HG03196 (cell line): Measurements from ENCODE around the gene ARHGEF38.
"Not testable (repeated sequence)": the region's sequence is repeated elsewhere in the genome, so short reads cannot be mapped to it uniquely, and the experiment has no call there.

ENCODE experiments used
- ATAC-seq: cut with Tn5 transposase; IDR thresholded peaks from one replicate; pipeline ENCODE4 v1.9.1; 2021; ENCODE audit not compliant: unreplicated experiment

Gene ARHGEF38

DNA sequence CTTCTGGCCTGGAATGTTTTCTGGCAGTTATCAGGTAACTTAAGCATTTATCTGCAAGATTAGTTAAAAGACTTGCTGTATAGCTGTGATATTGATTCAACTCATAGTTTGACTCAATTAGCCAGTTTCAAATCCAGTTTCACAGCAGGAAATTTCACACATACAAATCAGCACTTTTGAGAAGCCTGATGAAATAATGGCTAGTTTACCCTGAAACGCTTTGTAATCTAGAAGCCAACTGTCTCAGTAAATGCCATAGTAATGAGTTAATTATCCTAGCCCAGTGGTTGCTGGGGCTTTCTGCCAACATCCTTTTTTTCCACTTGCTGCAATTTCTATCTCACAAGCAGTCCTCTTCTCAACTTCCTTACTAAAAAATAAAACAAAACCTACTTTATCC lies 53.1 kb downstream of the ARHGEF38 start:
- no peak for ATAC-seq

DNA sequence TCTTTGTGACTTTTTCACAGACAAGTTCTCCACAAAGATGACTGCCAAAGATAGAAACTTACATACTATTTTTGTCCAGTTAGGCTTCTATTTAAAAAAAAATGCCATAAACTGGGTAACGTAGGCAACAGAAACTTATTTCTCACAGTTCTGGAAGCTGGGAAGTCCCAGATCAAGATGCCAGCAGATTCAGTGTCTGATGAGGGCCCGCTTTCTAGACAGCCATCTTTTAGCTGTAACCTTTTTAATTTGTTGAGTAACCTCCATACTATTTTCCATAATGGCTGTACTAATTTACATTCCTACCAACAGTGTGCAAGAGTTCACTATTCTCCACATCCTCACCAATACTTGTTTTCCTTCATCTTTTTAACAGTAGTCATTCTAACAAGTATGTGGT lies 55.5 kb downstream of the ARHGEF38 start:
- no peak for ATAC-seq

DNA sequence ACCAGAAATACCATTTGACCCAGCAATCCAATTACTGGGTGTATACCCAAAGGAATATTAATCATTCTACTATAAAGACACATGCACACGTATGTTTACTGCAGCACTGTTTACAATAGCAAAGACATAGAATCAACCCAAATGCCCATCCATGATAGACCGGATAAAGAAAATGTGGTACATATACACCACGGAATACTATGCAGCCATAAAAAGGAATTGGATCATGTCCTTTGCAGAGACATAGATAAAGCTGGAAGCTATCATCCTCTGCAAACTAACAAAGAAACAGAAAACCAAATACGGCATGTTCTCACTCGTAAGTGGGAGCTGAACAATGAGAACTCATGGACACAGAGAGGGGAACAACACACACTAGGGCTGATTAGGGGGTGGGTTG lies 57.4 kb downstream of the ARHGEF38 start:
- not testable (repeated sequence) for ATAC-seq

DNA sequence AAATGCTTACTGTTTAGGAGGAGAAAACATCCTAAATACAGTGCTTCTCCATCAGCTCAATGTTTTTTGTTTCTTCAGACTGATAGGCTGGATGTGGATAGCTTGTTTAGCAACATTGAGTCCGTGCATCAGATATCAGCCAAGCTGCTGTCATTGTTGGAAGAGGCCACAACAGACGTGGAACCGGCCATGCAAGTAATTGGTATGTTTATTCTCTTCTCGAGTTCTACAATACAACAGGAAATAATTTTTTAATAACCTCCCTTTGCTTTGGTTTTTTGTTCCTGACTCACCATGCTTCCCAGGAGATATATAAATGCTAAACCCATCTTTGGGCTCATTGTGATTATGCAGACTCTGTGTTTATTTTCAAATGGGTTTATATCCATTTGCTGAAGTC lies 60.9 kb downstream of the ARHGEF38 start:
- no peak for ATAC-seq

DNA sequence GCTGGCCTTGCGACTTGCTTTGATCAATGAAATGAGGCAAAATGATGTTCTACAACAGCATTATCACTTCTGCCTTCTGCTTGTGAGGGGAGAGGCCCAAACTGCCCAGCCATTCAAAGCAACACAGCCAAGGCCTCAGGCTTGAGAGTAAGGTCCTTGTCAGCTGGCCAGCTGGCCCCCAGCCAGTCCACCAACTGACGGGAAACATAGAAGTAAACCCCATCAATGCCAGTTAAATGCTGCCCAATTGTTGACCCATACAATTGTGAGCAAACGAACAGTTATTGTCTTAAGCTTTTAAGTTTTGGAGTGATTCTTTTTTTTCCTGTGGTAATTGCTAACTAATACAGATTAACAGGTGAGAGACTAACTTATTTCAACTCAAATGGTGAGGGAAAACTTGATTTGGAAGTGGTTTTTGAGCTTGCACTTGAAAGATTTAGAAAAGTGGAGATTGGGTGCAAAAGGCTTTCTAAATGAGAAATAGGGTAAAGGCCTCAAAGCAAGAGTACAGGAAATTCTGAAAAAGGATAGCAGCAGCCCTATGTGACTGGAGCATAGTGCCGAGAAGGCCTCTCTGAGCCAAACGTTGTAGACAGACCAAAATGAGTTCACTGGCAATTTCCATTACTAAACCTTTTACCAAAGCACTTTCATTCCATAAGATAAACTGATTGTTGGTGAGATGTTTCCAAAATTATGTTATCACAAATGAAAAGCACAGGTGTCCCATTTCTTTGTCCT lies 66.9 kb downstream of the ARHGEF38 start:
- ATAC-seq = no peak

DNA sequence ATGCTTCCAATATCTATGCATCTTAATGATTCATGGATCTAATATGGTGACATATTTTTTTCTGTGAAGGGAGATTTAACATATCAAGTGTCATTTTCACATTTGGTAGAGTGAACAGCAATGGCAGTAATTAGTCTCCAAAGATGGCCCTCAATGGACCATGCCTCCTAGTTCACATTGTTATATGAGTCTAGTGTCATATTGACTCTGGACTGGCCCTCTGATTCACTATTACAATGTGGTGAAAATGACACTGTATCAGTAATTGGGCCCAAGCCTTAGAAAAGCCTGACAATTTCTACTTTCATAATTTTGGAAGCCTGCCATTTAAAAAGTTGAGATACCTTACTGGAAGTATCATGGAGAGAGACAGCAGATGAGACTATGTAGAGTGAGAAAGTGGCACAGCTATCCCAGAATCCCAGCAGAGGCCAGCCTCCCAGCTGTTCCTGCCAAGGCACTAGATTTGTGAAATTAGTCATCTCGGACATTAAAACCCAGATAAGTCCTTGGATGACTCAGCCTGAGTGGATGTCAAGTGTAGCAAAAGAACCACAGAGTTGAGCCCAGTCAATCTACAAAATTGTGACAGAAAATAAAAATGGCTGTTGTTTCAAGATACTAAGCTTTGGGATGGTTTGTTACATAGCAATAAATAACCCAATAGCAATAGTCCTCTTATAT lies 68.4 kb downstream of the ARHGEF38 start:
- ATAC-seq = no peak

DNA sequence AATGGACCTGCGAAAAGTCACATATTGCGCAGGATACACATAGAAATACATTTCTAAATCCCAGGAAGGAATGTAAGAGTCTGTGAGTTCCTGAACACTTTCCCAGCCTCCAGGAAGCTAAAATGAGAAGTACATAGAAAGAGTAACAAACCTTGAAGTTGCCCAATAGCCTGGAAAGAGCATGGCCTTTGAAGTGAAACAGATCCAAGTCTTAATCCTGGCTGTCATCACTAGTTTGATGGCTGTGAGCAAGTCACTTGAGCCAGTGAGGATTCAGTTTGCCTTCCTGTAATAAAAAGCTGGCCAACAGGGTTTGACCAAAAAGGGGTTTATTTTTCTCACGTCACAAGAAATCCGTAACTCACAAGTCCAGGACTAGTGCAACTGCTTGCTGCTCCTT lies 69.8 kb downstream of the ARHGEF38 start:
- ATAC-seq = no peak

DNA sequence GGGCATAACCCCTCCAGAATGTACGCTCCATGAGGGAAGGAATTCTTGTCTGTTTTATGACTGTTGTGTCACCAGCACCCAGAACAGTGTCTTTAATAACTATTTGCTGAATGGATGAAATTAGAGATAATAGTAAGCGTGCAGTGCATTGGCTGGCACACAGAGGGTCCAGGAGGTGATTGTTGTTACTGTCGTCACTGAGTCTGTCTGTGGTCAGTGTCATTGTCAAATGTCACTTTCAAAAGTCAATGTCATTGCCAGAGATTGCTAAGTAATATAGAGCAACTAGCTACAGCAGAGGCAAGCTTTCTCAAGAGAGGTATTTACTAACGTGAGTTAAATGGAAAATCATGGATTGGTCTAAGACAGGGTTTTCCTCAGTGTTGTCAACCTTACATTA lies 70.7 kb downstream of the ARHGEF38 start:
- no peak for ATAC-seq

DNA sequence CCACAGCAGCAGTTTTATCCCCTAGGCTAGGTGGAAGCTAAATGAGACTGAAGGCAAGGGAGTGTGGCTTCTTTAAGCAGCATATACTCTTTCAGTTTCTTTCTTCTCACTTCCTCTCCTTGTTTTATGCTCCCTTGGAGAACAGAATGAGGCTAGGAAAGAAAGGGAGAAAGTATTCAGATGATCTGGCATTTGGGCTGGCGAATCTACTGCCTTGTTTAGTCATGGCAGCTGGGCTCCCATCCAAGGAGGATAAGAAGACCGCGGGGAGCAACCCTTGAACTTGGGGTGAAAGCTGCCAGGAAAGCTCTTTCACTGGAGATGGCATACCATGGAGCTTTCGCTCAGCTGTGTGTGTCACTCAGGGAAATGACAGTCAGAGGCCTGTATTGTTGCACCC lies 72.1 kb downstream of the ARHGEF38 start:
- ATAC-seq = peak; percentile 54

DNA sequence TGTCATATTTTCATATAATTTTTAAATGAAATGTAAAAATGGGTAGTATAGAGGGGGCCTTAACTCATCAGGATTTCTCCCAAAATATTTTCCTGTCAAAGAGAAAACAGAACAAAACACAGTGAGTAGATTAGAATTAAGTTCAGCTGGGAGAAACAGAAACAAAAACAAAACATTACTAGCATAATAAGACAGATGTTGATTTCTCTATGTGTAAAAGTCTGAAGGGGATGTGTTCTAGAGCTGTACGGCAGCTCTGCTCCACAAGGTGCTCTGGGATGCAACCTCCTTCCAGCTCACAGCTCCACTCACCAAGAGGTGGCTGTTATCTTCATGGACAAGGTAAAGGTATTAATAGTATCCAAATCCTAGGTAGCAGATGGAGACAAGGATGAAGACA lies 72.8 kb downstream of the ARHGEF38 start:
- no peak for ATAC-seq

DNA sequence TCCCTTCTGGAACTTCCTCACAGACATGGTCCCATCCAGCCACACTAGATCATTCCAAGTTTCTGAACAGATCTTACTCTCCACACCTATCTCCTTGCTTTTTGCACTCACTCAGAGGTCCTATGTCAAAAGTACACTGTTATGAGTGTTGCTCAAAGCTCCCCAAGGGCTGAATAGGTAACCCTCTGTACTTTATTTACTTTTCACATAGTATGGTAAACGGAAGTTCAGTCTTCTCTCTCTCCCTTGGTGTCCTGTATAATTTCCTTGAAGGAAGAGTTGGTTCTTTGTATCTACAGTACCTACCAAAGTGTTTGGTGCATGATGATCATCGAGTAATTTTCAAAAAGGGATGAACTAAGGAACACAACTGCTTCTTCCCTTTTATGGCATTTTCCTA lies 74.4 kb downstream of the ARHGEF38 start:
- no peak for ATAC-seq

DNA sequence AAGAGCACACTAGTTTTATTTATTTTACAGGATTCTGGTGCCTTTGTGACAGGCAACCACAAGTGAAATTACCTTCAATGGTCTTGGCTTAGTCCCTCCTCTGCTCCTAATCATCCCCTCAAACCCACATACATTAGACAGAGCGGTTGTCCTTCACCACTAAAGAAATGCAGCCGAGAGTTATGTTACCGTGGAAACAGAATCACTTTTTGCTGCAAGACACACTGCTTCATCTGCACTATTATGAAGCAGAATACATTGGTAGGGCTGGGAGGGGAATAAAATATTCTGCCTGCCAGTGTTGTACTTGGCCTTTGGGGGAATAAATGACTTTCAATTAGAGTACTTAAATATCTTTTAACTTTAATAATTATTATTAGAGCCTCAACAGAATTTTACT lies 75.2 kb downstream of the ARHGEF38 start:
- ATAC-seq = no peak

DNA sequence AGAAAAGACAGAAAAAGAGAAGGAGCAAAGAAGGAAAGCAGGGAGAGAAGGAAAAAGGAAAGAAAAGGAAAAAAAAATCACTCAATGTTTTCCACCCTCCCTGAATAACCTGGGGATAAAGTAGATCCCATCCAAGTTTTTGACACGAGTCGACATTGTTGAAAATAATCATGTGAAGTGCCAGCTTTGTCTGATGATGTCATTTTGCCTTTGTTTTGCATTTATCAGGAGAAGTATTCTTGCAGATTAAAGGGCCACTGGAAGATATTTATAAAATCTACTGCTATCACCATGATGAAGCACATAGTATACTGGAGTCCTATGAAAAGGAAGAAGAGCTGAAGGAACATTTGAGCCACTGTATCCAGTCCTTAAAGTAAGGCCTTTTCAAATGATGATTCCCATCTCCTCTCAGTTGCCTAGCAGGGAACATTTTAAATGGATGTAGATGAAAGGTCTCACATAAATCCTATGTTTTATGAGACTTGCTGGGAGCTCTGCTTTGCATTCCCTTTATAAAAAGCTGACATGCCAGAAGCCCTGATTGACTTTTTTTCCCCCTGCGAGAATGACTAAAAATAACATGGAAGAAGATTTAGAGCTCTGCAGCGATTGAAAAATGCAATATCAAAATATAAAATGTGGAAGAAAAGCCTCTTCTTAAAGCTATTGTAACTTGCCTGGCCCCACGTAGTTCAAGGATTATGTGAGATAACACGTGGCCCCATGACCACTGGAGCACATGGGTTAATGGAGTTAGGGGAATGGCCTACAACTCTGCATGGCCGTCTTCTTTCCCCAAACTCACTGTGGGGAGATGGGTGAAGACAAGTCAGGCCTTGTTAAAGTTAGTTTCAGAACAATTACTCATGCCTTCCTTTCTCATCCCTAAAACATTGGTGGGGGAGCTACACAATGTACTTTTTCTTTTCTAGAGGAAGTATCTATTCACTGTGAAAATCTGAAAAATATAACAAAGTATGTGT lies 78.5 kb downstream of the ARHGEF38 start:
- ATAC-seq = no peak

DNA sequence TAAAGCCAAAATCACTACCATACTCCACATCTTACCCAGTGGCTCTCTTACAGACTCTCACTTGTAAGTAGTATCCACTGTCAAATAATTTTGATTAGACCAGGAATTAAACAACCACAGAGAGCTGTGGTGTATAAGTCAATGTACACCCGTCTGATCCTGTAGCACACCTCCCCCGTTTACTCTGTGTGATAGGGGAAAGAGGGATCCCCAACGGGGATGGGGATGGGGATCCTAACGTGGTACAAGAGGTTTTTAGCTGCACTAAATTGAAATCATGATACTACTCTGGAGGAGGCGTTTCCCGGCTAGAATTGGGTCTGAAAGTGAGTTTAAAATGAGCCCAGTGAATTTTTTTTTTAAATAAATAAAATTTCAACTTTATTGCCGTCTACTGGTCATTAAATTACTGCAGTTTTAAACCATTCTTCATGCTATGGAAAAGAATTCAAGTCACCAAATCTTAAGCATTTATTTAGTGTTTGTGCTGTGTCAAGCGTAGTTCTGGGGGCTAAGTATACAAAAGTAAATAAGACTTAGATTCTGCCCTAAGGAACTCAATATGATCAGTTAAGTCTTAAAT lies 79.5 kb downstream of the ARHGEF38 start:
- no peak for ATAC-seq

DNA sequence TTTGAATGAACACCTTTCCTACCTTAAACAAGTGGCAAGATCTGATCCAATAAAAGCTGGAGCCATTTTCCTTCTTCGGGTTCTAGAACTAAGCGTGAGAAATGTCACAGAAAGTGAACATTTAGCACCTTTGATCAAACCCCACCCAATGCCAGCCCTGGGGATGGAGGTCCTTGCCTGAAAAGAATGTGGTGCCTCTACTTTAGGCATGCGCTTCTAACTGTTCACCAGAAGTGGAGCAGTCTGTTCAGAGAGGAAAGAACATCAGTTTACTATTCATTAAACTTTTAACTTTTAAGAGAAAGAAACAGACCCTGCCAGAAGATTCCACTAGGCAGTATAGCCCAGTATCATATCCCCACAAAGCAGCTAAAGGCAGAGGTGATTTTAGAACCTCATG lies 80.2 kb downstream of the ARHGEF38 start:
- ATAC-seq = no peak

DNA sequence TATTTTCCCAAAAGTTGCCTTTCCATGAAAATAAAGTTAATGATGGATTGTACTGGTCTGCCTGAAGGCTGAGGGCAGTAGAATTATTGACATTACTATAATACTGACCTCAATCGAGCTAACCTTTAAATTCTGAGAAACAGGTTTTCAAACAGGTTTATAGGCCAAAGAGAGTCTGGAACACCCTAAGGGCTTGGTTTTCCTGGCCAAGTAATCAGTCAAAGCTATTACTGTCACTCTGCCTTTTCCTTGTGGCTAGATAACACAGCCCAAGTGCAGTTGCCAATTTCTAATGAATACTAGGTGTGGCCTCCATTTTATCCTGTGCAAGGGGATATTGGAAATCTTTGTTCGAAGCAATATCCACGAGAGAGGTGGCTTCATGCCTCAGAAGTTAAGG lies 80.8 kb downstream of the ARHGEF38 start:
- no peak for ATAC-seq

DNA sequence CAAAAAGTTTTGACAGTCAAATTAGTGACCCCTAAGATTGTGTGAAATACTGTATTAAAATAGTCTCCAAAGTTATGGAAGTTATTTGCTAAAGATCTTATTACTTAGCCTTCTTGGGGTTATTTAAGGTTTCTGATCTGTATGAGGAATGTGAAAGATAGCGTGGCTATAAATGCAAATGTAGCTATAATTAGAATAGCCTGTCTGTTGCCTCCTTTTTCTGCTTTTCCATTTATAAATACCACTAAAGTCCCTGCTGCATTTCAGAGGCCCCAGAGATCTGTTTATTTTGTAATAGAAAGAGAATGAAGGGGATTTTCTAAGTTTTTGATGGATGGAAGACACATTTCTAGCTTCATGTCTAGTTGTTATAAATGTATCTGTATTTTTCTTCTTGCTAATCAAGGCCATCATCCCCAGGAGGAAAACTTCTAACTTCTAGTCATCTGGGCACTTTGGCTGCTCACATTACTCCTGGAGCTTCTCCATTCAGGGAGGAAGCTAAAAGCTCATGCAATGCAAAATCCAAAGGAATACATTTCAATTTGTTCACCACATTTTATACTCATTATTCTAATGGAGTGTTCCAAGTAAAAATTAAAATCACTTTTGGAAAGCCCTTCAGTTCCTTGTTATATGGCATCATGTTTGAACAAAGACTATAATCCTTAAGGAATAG lies 82.1 kb downstream of the ARHGEF38 start:
- no peak for ATAC-seq

DNA sequence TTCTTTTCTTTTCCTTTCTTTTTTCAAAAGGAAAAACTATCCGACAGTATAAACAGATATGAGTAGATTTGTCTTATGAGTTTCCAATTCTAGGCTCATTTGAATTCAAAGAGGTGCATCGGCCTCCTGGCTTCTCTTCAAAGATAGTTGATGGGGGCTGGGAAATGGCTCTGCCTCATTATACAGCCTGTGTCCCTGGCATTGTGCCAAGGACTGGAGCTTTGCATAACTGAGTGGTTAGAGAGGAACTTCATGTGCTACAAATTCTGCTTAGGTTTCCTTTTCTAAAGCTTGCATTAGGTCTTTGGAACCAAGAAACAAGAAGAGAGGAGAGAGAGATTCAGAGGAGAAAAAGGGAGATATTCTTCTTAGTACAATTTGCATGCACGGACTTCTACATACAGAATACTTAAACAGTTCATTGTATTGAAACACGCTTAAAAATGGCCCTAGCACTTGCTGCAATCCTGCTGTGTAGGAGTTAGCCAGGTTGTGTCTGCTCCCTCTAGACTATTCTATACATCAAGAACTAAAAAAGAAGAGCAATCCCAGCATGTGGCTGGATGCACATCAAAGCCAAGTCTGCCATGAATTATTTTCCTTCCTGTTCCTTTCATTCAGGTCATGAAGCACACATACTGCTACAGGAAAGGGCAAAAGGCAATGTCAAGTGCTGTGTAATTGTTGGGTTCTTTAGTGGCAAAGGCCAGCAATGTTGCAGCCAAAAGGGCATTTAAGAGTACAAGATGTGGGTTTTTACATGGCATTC lies 85.2 kb downstream of the ARHGEF38 start:
- ATAC-seq = peak; percentile 77

DNA sequence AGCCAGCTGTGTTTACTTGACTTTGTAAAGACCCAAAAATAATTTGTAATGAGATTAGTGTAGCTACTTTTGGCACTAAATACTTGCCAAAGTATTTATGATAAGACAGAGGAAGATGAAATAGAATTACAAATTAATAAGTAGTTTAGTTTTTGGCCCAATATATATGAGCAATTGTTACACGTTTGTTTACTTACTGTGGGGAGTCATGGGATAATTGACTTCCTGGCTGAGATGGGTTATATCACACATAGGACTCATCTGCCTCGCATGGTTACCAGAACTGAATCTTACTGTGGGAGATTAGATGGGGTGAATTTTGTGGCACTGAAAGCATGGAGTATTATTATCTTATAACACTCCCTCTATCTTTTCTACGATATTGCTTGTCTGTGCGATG lies 89.4 kb downstream of the ARHGEF38 start:
- ATAC-seq = no peak

DNA sequence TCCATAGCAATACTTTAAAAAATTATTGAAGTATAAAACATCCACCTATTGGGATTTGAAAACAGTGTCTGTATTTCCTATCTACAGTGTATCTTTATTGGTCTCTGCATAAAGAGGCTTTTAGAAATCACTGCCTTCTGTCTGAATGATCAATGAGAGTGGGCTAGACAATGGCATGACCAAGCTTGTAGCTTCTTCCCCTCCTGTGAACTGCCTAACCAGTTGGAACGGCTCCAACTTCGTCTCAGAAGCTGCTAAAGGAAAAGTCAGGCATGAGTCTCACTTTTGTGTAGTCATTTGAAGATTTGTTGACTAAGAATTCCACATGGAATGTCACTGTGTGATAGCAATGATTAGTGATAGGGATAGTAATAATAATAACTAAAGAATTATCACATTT lies 91.8 kb downstream of the ARHGEF38 start:
- no peak for ATAC-seq
